Activated CD4-positive, alpha-beta T cell treated with anti-CD3 and anti-CD28 coated beads for 36 hours (primary cell): ENCODE results near the gene SERPINB5. TPM values are rescaled to one million over a fixed set of nuclear protein-coding genes. Genes with fewer than 3 reads are reported as not detected.
A peak's percentile ranks its signal among the peaks of the same experiment; 100 is the strongest.

ENCODE experiments used
- ATAC-seq: fragments of 200-7000 bp; cut with Tn5 transposase; one replicate; pipeline ENCODE4 v1.10.0; 2021; ENCODE audit warnings: mild to moderate bottlenecking, moderate library complexity
- CTCF ChIA-PET: fragments of 350-600 bp; sonication (Branson Sonifier 250); formaldehyde crosslinking; loops from one replicate; lab custom pipeline; 2021; ENCODE audit warnings: antibody characterized with exemption; lab: Charles Lee
- POLR2A ChIA-PET: fragments of 350-600 bp; sonication (Branson Sonifier 250); formaldehyde crosslinking; loops from one replicate; lab custom pipeline; 2021; ENCODE audit warnings: antibody characterized with exemption, inconsistent platforms; lab: Charles Lee
- DNase-seq: peaks from one replicate; pipeline ENCODE4 v3.0.0-alpha.2; 2020
- H3K27ac Mint-ChIP-seq: one replicate; pipeline ENCODE4 v1.8.0; 2021; ENCODE audit warnings: mixed read lengths
- H3K27me3 Mint-ChIP-seq: one replicate; pipeline ENCODE4 v1.8.0; 2021; ENCODE audit warnings: mixed read lengths
- H3K36me3 Mint-ChIP-seq: one replicate; pipeline ENCODE4 v1.8.0; 2021; ENCODE audit warnings: low read depth, mixed read lengths
- H3K4me1 Mint-ChIP-seq: one replicate; pipeline ENCODE4 v1.8.0; 2021; ENCODE audit warnings: mixed read lengths
- H3K4me3 Mint-ChIP-seq: one replicate; pipeline ENCODE4 v1.8.0; 2021; ENCODE audit warnings: mild to moderate bottlenecking, moderate library complexity, mixed read lengths
- H3K9me3 Mint-ChIP-seq: one replicate; pipeline ENCODE4 v1.8.0; 2021; ENCODE audit warnings: low read depth, mixed read lengths
- intact Hi-C, 2 experiments: fragments of 100-400 bp; cut with DNase I in 1 of 2; cut with micrococcal nuclease in 1 of 2; formaldehyde crosslinking; loops; one replicate each; pipeline versions ENCODE4 v1.14.2 to v1.15.1; 2022 to 2024; cut with DNase I, micrococcal nuclease
- total RNA-seq, 2 experiments: library from RNA; stranded (reverse); gene quantifications; one replicate each; pipeline ENCODE4 v1.2.3, GENCODE V29; 2021

SERPINB5 gene
- total RNA-seq, 2 experiments from 2014 or later, result not detected

- H3K27ac Mint-ChIP-seq, result no peak overlapping the region
- H3K9me3 Mint-ChIP-seq, result no peaks in the 10 kb centered on the region
- H3K27me3 Mint-ChIP-seq, result peaks cover 10% of the 10 kb centered on the region
- H3K4me3 Mint-ChIP-seq, result no peak overlapping the region
- H3K36me3 Mint-ChIP-seq, result no peaks in the 10 kb centered on the region
- DNase-seq, result no peak
- intact Hi-C loops, result loop anchor here in 1 of 2 experiments (10.0 kb wide), 1 partner anchor 161 kb away; no protein-coding TSS in a partner anchor
- ATAC-seq, result no peak
- POLR2A ChIA-PET, result no interaction called here
- CTCF ChIA-PET, result interaction anchor here (0.6 kb wide), 1 partner anchor 151 kb away, joined by 4 read pairs; no protein-coding TSS in a partner anchor
- no peaks in the 10 kb centered on the region for H3K4me1 Mint-ChIP-seq
These were observed 46.9 kb downstream of the SERPINB5 start for GRCh38 chr18:63523660-63524059.

GRCh38 chr18:63527251-63527650, 50.5 kb downstream of the SERPINB5 start:
- Mint-ChIP-seq H3K4me3 (no peak overlapping the region), H3K9me3 (no peaks in the 10 kb centered on the region), H3K36me3 (no peaks in the 10 kb centered on the region), H3K27ac (no peak overlapping the region), H3K27me3 (peaks cover 13% of the 10 kb centered on the region), H3K4me1 (no peaks in the 10 kb centered on the region)
- ChIA-PET POLR2A (no interaction called here), CTCF (interaction anchor here (1.2 to 1.9 kb wide), 3 partner anchors 9 to 52 kb away, joined by 3 to 16 read pairs (median 7); no protein-coding TSS in a partner anchor)
- ATAC-seq (no peak), DNase-seq (no peak)
- intact Hi-C loops, result loop anchor here in 1 of 2 experiments (10.0 kb wide), 1 partner anchor 158 kb away; no protein-coding TSS in a partner anchor

GRCh38 chr18:63528863-63529492, 52.2 kb downstream of the SERPINB5 start:
- H3K9me3 Mint-ChIP-seq, result no peaks in the 10 kb centered on the region
- H3K4me3 Mint-ChIP-seq, result no peak overlapping the region
- H3K4me1 Mint-ChIP-seq, result no peaks in the 10 kb centered on the region
- H3K27ac Mint-ChIP-seq, result no peak overlapping the region
- peaks cover 11% of the 10 kb centered on the region for H3K27me3 Mint-ChIP-seq
- ChIA-PET POLR2A (no interaction called here), CTCF (interaction anchor here (1.1 kb wide), 1 partner anchor 11 kb away, joined by 3 read pairs; no protein-coding TSS in a partner anchor)
- intact Hi-C loops, result loop anchor here in 1 of 2 experiments (10.0 kb wide), 1 partner anchor 156 kb away; no protein-coding TSS in a partner anchor
- no peak for ATAC-seq
- no peak for DNase-seq
- H3K36me3 Mint-ChIP-seq, result no peaks in the 10 kb centered on the region

GRCh38 chr18:63532471-63532870, 55.7 kb downstream of the SERPINB5 start:
- peak; percentile 47 for ATAC-seq

GRCh38 chr18:63534615-63535014, 57.9 kb downstream of the SERPINB5 start:
- H3K27me3 Mint-ChIP-seq, result peaks cover 19% of the 10 kb centered on the region
- no peaks in the 10 kb centered on the region for H3K36me3 Mint-ChIP-seq
- H3K27ac Mint-ChIP-seq, result no peak overlapping the region
- ChIA-PET POLR2A (no interaction called here), CTCF (interaction anchor here (1.1 to 1.4 kb wide), 3 partner anchors 10 to 44 kb away, joined by 3 to 4 read pairs (median 4); no protein-coding TSS in a partner anchor)
- no peaks in the 10 kb centered on the region for H3K4me1 Mint-ChIP-seq
- H3K4me3 Mint-ChIP-seq, result no peak overlapping the region
- no peaks in the 10 kb centered on the region for H3K9me3 Mint-ChIP-seq
- peak; percentile 58 for ATAC-seq
- DNase-seq, result no peak
- intact Hi-C loops, result no loop called here

More at GRCh38 chr18:63532471-63532870, 55.7 kb downstream of the SERPINB5 start:
- no peak overlapping the region for H3K27ac Mint-ChIP-seq
- no peak overlapping the region for H3K4me3 Mint-ChIP-seq
- intact Hi-C loops, result no loop called here
- H3K9me3 Mint-ChIP-seq, result no peaks in the 10 kb centered on the region
- ChIA-PET POLR2A (no interaction called here), CTCF (interaction anchor here (1.5 to 1.7 kb wide), 2 partner anchors 13 to 14 kb away, joined by 3 to 4 read pairs; no protein-coding TSS in a partner anchor)
- H3K36me3 Mint-ChIP-seq, result no peaks in the 10 kb centered on the region
- H3K4me1 Mint-ChIP-seq, result no peaks in the 10 kb centered on the region
- no peak for DNase-seq
- peaks cover 22% of the 10 kb centered on the region for H3K27me3 Mint-ChIP-seq

- H3K4me3 Mint-ChIP-seq, result no peak overlapping the region
- no peak overlapping the region for H3K27ac Mint-ChIP-seq
- intact Hi-C loops, result no loop called here
- H3K36me3 Mint-ChIP-seq, result no peaks in the 10 kb centered on the region
- DNase-seq (no peak), ATAC-seq (no peak)
- H3K27me3 Mint-ChIP-seq, result peaks cover 15% of the 10 kb centered on the region
- ChIA-PET POLR2A (no interaction called here), CTCF (no interaction called here)
- no peaks in the 10 kb centered on the region for H3K9me3 Mint-ChIP-seq
- H3K4me1 Mint-ChIP-seq, result no peaks in the 10 kb centered on the region
These were observed 63.2 kb downstream of the SERPINB5 start for GRCh38 chr18:63539904-63540510.

GRCh38 chr18:63542069-63542468, 65.3 kb downstream of the SERPINB5 start, which contains the start of gene SERPINB12:
Gene SERPINB12 (plus strand): TSS chr18:63542369. CDS start chr18:63556160, 13,791 bp downstream.
- ATAC-seq (no peak), DNase-seq (no peak)
- peaks cover 19% of the 10 kb centered on the region for H3K27me3 Mint-ChIP-seq
- no peak within 1 kb of the TSS for H3K27ac Mint-ChIP-seq
- no peaks in the 10 kb centered on the region for H3K36me3 Mint-ChIP-seq
- ChIA-PET POLR2A (no interaction called here), CTCF (interaction anchor here (1.0 to 1.6 kb wide), 3 partner anchors 24 to 36 kb away, joined by 3 to 4 read pairs (median 3); no protein-coding TSS in a partner anchor)
- H3K4me1 Mint-ChIP-seq, result no peaks in the 10 kb centered on the region
- intact Hi-C loops, result no loop called here
- no peak within 1 kb of the TSS for H3K4me3 Mint-ChIP-seq
- H3K9me3 Mint-ChIP-seq, result no peaks in the 10 kb centered on the region

GRCh38 chr18:63544017-63544416, 67.3 kb downstream of the SERPINB5 start:
- CTCF ChIA-PET, result interaction anchor here (0.6 to 1.2 kb wide), 2 partner anchors 9 to 1710 kb away, joined by 3 to 4 read pairs; no protein-coding TSS in a partner anchor
- POLR2A ChIA-PET, result no interaction called here

GRCh38 chr18:63545000-63545399, 68.2 kb downstream of the SERPINB5 start:
- Mint-ChIP-seq H3K27me3 (peaks cover 15% of the 10 kb centered on the region), H3K4me1 (no peaks in the 10 kb centered on the region), H3K9me3 (no peaks in the 10 kb centered on the region), H3K36me3 (no peaks in the 10 kb centered on the region), H3K4me3 (no peak overlapping the region), H3K27ac (no peak overlapping the region)
- no peak for DNase-seq
- ChIA-PET CTCF (interaction anchor here (0.7 to 1.2 kb wide), 2 partner anchors 10 to 69 kb away, joined by 3 to 4 read pairs; no protein-coding TSS in a partner anchor), POLR2A (no interaction called here)
- intact Hi-C loops, result no loop called here
- no peak for ATAC-seq

More at GRCh38 chr18:63544017-63544416, 67.3 kb downstream of the SERPINB5 start:
- intact Hi-C loops, result no loop called here
- DNase-seq, result no peak
- no peaks in the 10 kb centered on the region for H3K4me1 Mint-ChIP-seq
- no peaks in the 10 kb centered on the region for H3K36me3 Mint-ChIP-seq
- H3K27ac Mint-ChIP-seq, result no peak overlapping the region
- H3K9me3 Mint-ChIP-seq, result no peaks in the 10 kb centered on the region
- no peak overlapping the region for H3K4me3 Mint-ChIP-seq
- peaks cover 15% of the 10 kb centered on the region for H3K27me3 Mint-ChIP-seq
- ATAC-seq, result no peak

GRCh38 chr18:63550068-63550467, 73.3 kb downstream of the SERPINB5 start:
- H3K4me1 Mint-ChIP-seq, result no peaks in the 10 kb centered on the region
- no peak for DNase-seq
- POLR2A ChIA-PET, result no interaction called here
- peaks cover 14% of the 10 kb centered on the region for H3K27me3 Mint-ChIP-seq
- CTCF ChIA-PET, result interaction anchor here (0.6 to 1.6 kb wide), 6 partner anchors 8 to 56 kb away, joined by 3 to 9 read pairs (median 4); no protein-coding TSS in a partner anchor
- no peak overlapping the region for H3K27ac Mint-ChIP-seq
- intact Hi-C loops, result no loop called here
- H3K4me3 Mint-ChIP-seq, result no peak overlapping the region
- ATAC-seq, result no peak
- no peaks in the 10 kb centered on the region for H3K36me3 Mint-ChIP-seq
- no peaks in the 10 kb centered on the region for H3K9me3 Mint-ChIP-seq

- intact Hi-C loops, result no loop called here
- H3K36me3 Mint-ChIP-seq, result no peaks in the 10 kb centered on the region
- peaks cover 7% of the 10 kb centered on the region for H3K27me3 Mint-ChIP-seq
- CTCF ChIA-PET, result no interaction called here
- no peak for ATAC-seq
- no peaks in the 10 kb centered on the region for H3K9me3 Mint-ChIP-seq
- no peak for DNase-seq
- no peaks in the 10 kb centered on the region for H3K4me1 Mint-ChIP-seq
- POLR2A ChIA-PET, result no interaction called here
- H3K27ac Mint-ChIP-seq, result no peak overlapping the region
- no peak overlapping the region for H3K4me3 Mint-ChIP-seq
These were observed 75.0 kb downstream of the SERPINB5 start for GRCh38 chr18:63551769-63552168.
